Activated CD4-positive, alpha-beta T cell treated with anti-CD3 and anti-CD28 coated beads, Interleukin-2, amount 10 ng/mL, durations not matched to agents 24 days and 14 days (primary cell): ENCODE measurements around the gene ATMIN. TPM values are rescaled to one million over a fixed set of nuclear protein-coding genes. Genes with fewer than 3 reads are reported as not detected.

Experiments used
- DNase-seq: peaks from one replicate; pipeline ENCODE4 v3.0.0; 2022
- H3K27ac Mint-ChIP-seq: one replicate; pipeline ENCODE4 v1.8.0; 2022; ENCODE audit warnings: mild to moderate bottlenecking, mixed read lengths
- H3K27me3 Mint-ChIP-seq: one replicate; pipeline ENCODE4 v1.8.0; 2022; ENCODE audit warnings: mixed read lengths
- H3K36me3 Mint-ChIP-seq: one replicate; pipeline ENCODE4 v1.8.0; 2022; ENCODE audit warnings: low read depth, mild to moderate bottlenecking, mixed read lengths
- H3K4me1 Mint-ChIP-seq: one replicate; pipeline ENCODE4 v1.8.0; 2021; ENCODE audit warnings: mixed read lengths
- H3K4me3 Mint-ChIP-seq: one replicate; pipeline ENCODE4 v1.8.0; 2022; ENCODE audit warnings: mild to moderate bottlenecking, moderate library complexity, mixed read lengths
- H3K9me3 Mint-ChIP-seq: one replicate; pipeline ENCODE4 v1.8.0; 2021; ENCODE audit warnings: mixed read lengths
- intact Hi-C: fragments of 100-400 bp; cut with micrococcal nuclease; formaldehyde crosslinking; loops from one replicate; pipeline ENCODE4 v1.15.1; 2023
- total RNA-seq: library from RNA; stranded (reverse); gene quantifications from 2 replicates; pipeline ENCODE4 v1.2.3, GENCODE V29; 2022

Gene ATMIN
- total RNA-seq, 1 donor from 2014 or later: 33.5 TPM

- H3K27me3 Mint-ChIP-seq: no peaks in the 10 kb centered on the region
- intact Hi-C loops: loop anchor here (5.0 to 10.0 kb wide), 2 partner anchors 52 to 340 kb away; no protein-coding TSS in a partner anchor
- peak overlapping the region; percentile 88 for H3K4me3 Mint-ChIP-seq
- peaks cover 9% of the 10 kb centered on the region for H3K9me3 Mint-ChIP-seq
- peaks cover 52% of the 10 kb centered on the region for H3K36me3 Mint-ChIP-seq
- DNase-seq: peak; percentile 67
- H3K27ac Mint-ChIP-seq: peak overlapping the region; percentile 89
- H3K4me1 Mint-ChIP-seq: peaks cover 48% of the 10 kb centered on the region
Observed at GRCh38 chr16:80997139-80997798, 38.4 kb upstream of the ATMIN start.

- Mint-ChIP-seq H3K27me3 (no peaks in the 10 kb centered on the region), H3K4me3 (peak overlapping the region; percentile 34), H3K9me3 (peaks cover 9% of the 10 kb centered on the region), H3K27ac (peak overlapping the region; percentile 22), H3K36me3 (peaks cover 51% of the 10 kb centered on the region), H3K4me1 (peaks cover 49% of the 10 kb centered on the region)
- intact Hi-C loops: loop anchor here (5.0 to 10.0 kb wide), 2 partner anchors 53 to 341 kb away; no protein-coding TSS in a partner anchor
- no peak for DNase-seq
Observed at GRCh38 chr16:80997964-80998620, 37.5 kb upstream of the ATMIN start.

- H3K27me3 Mint-ChIP-seq: no peaks in the 10 kb centered on the region
- peaks cover 9% of the 10 kb centered on the region for H3K9me3 Mint-ChIP-seq
- no peak for DNase-seq
- H3K4me3 Mint-ChIP-seq: no peak overlapping the region
- H3K36me3 Mint-ChIP-seq: peaks cover 36% of the 10 kb centered on the region
- intact Hi-C loops: loop anchor here (5.0 to 10.0 kb wide), 4 partner anchors 314 to 1726 kb away; partner anchors contain the start of gene GAN
- peaks cover 61% of the 10 kb centered on the region for H3K4me1 Mint-ChIP-seq
- no peak overlapping the region for H3K27ac Mint-ChIP-seq
Observed at GRCh38 chr16:81000873-81001272, 34.8 kb upstream of the ATMIN start.

- Mint-ChIP-seq H3K4me1 (peaks cover 65% of the 10 kb centered on the region), H3K4me3 (no peak overlapping the region), H3K27ac (no peak overlapping the region), H3K9me3 (peaks cover 9% of the 10 kb centered on the region), H3K27me3 (no peaks in the 10 kb centered on the region), H3K36me3 (peaks cover 37% of the 10 kb centered on the region)
- no peak for DNase-seq
- intact Hi-C loops: loop anchor here (5.0 to 10.0 kb wide), 4 partner anchors 313 to 1727 kb away; partner anchors contain the start of gene GAN
Observed at GRCh38 chr16:81001330-81001729, 34.3 kb upstream of the ATMIN start.

GRCh38 chr16:81003064-81003463 is 32.6 kb upstream of the ATMIN start:
- peak overlapping the region; percentile 78 for H3K4me3 Mint-ChIP-seq
- H3K4me1 Mint-ChIP-seq: peaks cover 57% of the 10 kb centered on the region
- DNase-seq: no peak
- H3K36me3 Mint-ChIP-seq: peaks cover 35% of the 10 kb centered on the region
- H3K27ac Mint-ChIP-seq: peak overlapping the region; percentile 98
- intact Hi-C loops: loop anchor here (5.0 to 10.0 kb wide), 4 partner anchors 312 to 1728 kb away; partner anchors contain the start of gene GAN
- peaks cover 9% of the 10 kb centered on the region for H3K9me3 Mint-ChIP-seq
- H3K27me3 Mint-ChIP-seq: no peaks in the 10 kb centered on the region

GRCh38 chr16:81003610-81004460 is 31.8 kb upstream of the ATMIN start:
- peaks cover 38% of the 10 kb centered on the region for H3K36me3 Mint-ChIP-seq
- intact Hi-C loops: loop anchor here (5.0 to 10.0 kb wide), 4 partner anchors 311 to 1729 kb away; partner anchors contain the start of gene GAN
- no peaks in the 10 kb centered on the region for H3K27me3 Mint-ChIP-seq
- H3K27ac Mint-ChIP-seq: peak overlapping the region; percentile 98
- H3K9me3 Mint-ChIP-seq: peaks cover 7% of the 10 kb centered on the region
- H3K4me1 Mint-ChIP-seq: peaks cover 57% of the 10 kb centered on the region
- H3K4me3 Mint-ChIP-seq: peak overlapping the region; percentile 78
- peak; percentile 72 for DNase-seq

GRCh38 chr16:81004646-81005353 is 30.8 kb upstream of the ATMIN start:
- peaks cover 50% of the 10 kb centered on the region for H3K4me1 Mint-ChIP-seq
- peak; percentile 85 for DNase-seq
- peak overlapping the region; percentile 78 for H3K4me3 Mint-ChIP-seq
- no peaks in the 10 kb centered on the region for H3K27me3 Mint-ChIP-seq
- intact Hi-C loops: loop anchor here (5.0 to 10.0 kb wide), 4 partner anchors 310 to 1730 kb away; partner anchors contain the start of gene GAN
- peak overlapping the region; percentile 98 for H3K27ac Mint-ChIP-seq
- peaks cover 32% of the 10 kb centered on the region for H3K36me3 Mint-ChIP-seq
- no peaks in the 10 kb centered on the region for H3K9me3 Mint-ChIP-seq

- Mint-ChIP-seq H3K27ac (peak overlapping the region; percentile 100), H3K4me3 (peak overlapping the region; percentile 98), H3K27me3 (no peaks in the 10 kb centered on the region), H3K9me3 (no peaks in the 10 kb centered on the region), H3K36me3 (peaks cover 27% of the 10 kb centered on the region), H3K4me1 (peaks cover 51% of the 10 kb centered on the region)
- peak; percentile 64 for DNase-seq
- intact Hi-C loops: loop anchor here (2.0 to 10.0 kb wide), 6 partner anchors 199 to 1731 kb away; partner anchors contain the start of gene GAN
Observed at GRCh38 chr16:81005610-81006161, 30.0 kb upstream of the ATMIN start.

- H3K27ac Mint-ChIP-seq: peak overlapping the region; percentile 100
- peaks cover 57% of the 10 kb centered on the region for H3K4me1 Mint-ChIP-seq
- intact Hi-C loops: loop anchor here (2.0 to 10.0 kb wide), 6 partner anchors 200 to 1732 kb away; partner anchors contain the start of gene GAN
- H3K27me3 Mint-ChIP-seq: no peaks in the 10 kb centered on the region
- peak; percentile 94 for DNase-seq
- H3K36me3 Mint-ChIP-seq: peaks cover 29% of the 10 kb centered on the region
- H3K4me3 Mint-ChIP-seq: peak overlapping the region; percentile 98
- no peaks in the 10 kb centered on the region for H3K9me3 Mint-ChIP-seq
Observed at GRCh38 chr16:81006211-81006812, 29.3 kb upstream of the ATMIN start.

- H3K4me1 Mint-ChIP-seq: peaks cover 53% of the 10 kb centered on the region
- H3K36me3 Mint-ChIP-seq: peaks cover 29% of the 10 kb centered on the region
Observed at GRCh38 chr16:81006813-81007695, 28.6 kb upstream of the ATMIN start, which contains the start of the genes CENPN and CMC2. Gene CENPN (plus strand): TSS chr16:81007214. CDS start chr16:81011940, 4,726 bp downstream. Gene CMC2 (minus strand): TSS chr16:81006885. CDS start chr16:80997394, 9,491 bp downstream.

GRCh38 chr16:81008505-81008789 is 27.2 kb upstream of the ATMIN start:
- Mint-ChIP-seq H3K4me1 (peaks cover 47% of the 10 kb centered on the region), H3K27ac (peak overlapping the region; percentile 100), H3K9me3 (no peaks in the 10 kb centered on the region), H3K36me3 (peaks cover 32% of the 10 kb centered on the region), H3K4me3 (peak overlapping the region; percentile 98), H3K27me3 (no peaks in the 10 kb centered on the region)
- intact Hi-C loops: loop anchor here (10.0 kb wide), 3 partner anchors 306 to 1734 kb away; partner anchors contain the start of gene GAN
- no peak for DNase-seq

More at GRCh38 chr16:81006813-81007695, 28.6 kb upstream of the ATMIN start, which contains the start of the genes CENPN and CMC2:
- peak; percentile 99 for DNase-seq
- Mint-ChIP-seq H3K4me3 (peak within 1 kb of the TSS; percentile 98), H3K9me3 (no peaks in the 10 kb centered on the region), H3K27ac (peak within 1 kb of the TSS; percentile 100), H3K27me3 (no peaks in the 10 kb centered on the region)
- intact Hi-C loops: loop anchor here (1.0 to 10.0 kb wide), 9 partner anchors 28 to 1732 kb away; partner anchors contain the start of genes ATMIN, C16orf46, GAN and GCSH
